Duodenal mucosa (tissue), 2 donors: ENCODE data around the gene KDM7A.

ENCODE experiments used
- H3K27ac ChIP-seq: one replicate; pipeline ENCODE4 v1.7.0; 2013; ENCODE audit warnings: low read depth, low read length
- H3K27me3 ChIP-seq, 2 donors: one replicate each; pipeline ENCODE4 v1.7.0; 2013; ENCODE audit warnings: low read length in 2 of 2, control low read depth in 1 of 2; ENCODE audit not compliant: insufficient read depth in 2 of 2, control insufficient read depth in 1 of 2
- H3K36me3 ChIP-seq, 2 donors: one replicate each; pipeline ENCODE4 v1.7.0; 2013; ENCODE audit warnings: low read length in 2 of 2, control low read depth in 1 of 2; ENCODE audit not compliant: insufficient read depth in 2 of 2, control insufficient read depth in 1 of 2
- H3K4me1 ChIP-seq, 2 donors: one replicate each; pipeline ENCODE4 v1.7.0; 2013; ENCODE audit warnings: low read length in 2 of 2, control low read depth in 1 of 2; ENCODE audit not compliant: insufficient read depth in 2 of 2, control insufficient read depth in 1 of 2
- H3K4me3 ChIP-seq, 2 donors: one replicate each; pipeline ENCODE4 v1.7.0; 2013; ENCODE audit warnings: low read length in 2 of 2, low read depth in 1 of 2
- H3K9ac ChIP-seq, 2 donors: one replicate each; pipeline ENCODE4 v1.7.0; 2013; ENCODE audit warnings: low read length in 2 of 2, low read depth in 1 of 2
- H3K9me3 ChIP-seq, 2 donors: one replicate each; pipeline ENCODE4 v1.7.0; 2013; ENCODE audit warnings: low read length in 2 of 2, control low read depth in 1 of 2; ENCODE audit not compliant: control insufficient read depth in 1 of 2

KDM7A gene

GRCh38 chr7:140060243-140060630 lies 116.5 kb downstream of the KDM7A start:
- H3K4me3 ChIP-seq = peak overlapping the region; percentile 83 to 84
- H3K4me1 ChIP-seq = peaks cover 34 to 40% of the 10 kb centered on the region in 2 donors
- H3K27ac ChIP-seq = peak overlapping the region; percentile 36
- H3K9ac ChIP-seq = peak overlapping the region; percentile 84 to 90
- peaks cover 15 to 21% of the 10 kb centered on the region in 2 donors for H3K36me3 ChIP-seq
- no peaks in the 10 kb centered on the region for H3K9me3 ChIP-seq
- no peaks in the 10 kb centered on the region for H3K27me3 ChIP-seq

GRCh38 chr7:140059273-140060242 lies 117.2 kb downstream of the KDM7A start:
- H3K9me3 ChIP-seq = no peaks in the 10 kb centered on the region
- no peaks in the 10 kb centered on the region for H3K27me3 ChIP-seq
- peaks cover 34 to 41% of the 10 kb centered on the region in 2 donors for H3K4me1 ChIP-seq
- H3K9ac ChIP-seq = peak overlapping the region; percentile 4 to 36
- H3K4me3 ChIP-seq = peak overlapping the region; percentile 83 to 84
- H3K27ac ChIP-seq = peak overlapping the region; percentile 36
- H3K36me3 ChIP-seq = peaks cover 15 to 21% of the 10 kb centered on the region in 2 donors

- H3K4me3 ChIP-seq = no peak overlapping the region
- peaks cover 15 to 28% of the 10 kb centered on the region in 2 donors for H3K36me3 ChIP-seq
- no peaks in the 10 kb centered on the region for H3K9me3 ChIP-seq
- peaks cover 38 to 44% of the 10 kb centered on the region in 2 donors for H3K4me1 ChIP-seq
- H3K27ac ChIP-seq = no peak overlapping the region
- no peaks in the 10 kb centered on the region for H3K27me3 ChIP-seq
- H3K9ac ChIP-seq = no peak overlapping the region
These were observed 118.3 kb downstream of the KDM7A start for GRCh38 chr7:140058517-140058916.

- H3K27me3 ChIP-seq = no peaks in the 10 kb centered on the region
- H3K4me3 ChIP-seq = no peak overlapping the region
- H3K27ac ChIP-seq = no peak overlapping the region
- no peaks in the 10 kb centered on the region for H3K9me3 ChIP-seq
- H3K36me3 ChIP-seq = peaks cover 15 to 29% of the 10 kb centered on the region in 2 donors
- H3K4me1 ChIP-seq = peaks cover 38 to 41% of the 10 kb centered on the region in 2 donors
- H3K9ac ChIP-seq = no peak overlapping the region
These were observed 119.6 kb downstream of the KDM7A start for GRCh38 chr7:140057143-140057535.

- Histone ChIP-seq H3K27me3 (no peaks in the 10 kb centered on the region), H3K4me3 (no peak overlapping the region), H3K9ac (no peak overlapping the region), H3K9me3 (no peaks in the 10 kb centered on the region), H3K36me3 (peaks cover 15 to 32% of the 10 kb centered on the region in 2 donors), H3K4me1 (peaks cover 37 to 40% of the 10 kb centered on the region in 2 donors), H3K27ac (no peak overlapping the region)
These were observed 120.2 kb downstream of the KDM7A start for GRCh38 chr7:140056431-140057142.

GRCh38 chr7:140055833-140056232 lies 121.0 kb downstream of the KDM7A start:
- no peaks in the 10 kb centered on the region for H3K9me3 ChIP-seq
- H3K4me1 ChIP-seq = peaks cover 29 to 32% of the 10 kb centered on the region in 2 donors
- no peak overlapping the region for H3K9ac ChIP-seq
- no peak overlapping the region for H3K4me3 ChIP-seq
- H3K36me3 ChIP-seq = peaks cover 15 to 34% of the 10 kb centered on the region in 2 donors
- H3K27me3 ChIP-seq = no peaks in the 10 kb centered on the region
- H3K27ac ChIP-seq = no peak overlapping the region

GRCh38 chr7:140054751-140055150 lies 122.0 kb downstream of the KDM7A start:
- H3K27me3 ChIP-seq = no peaks in the 10 kb centered on the region
- H3K4me1 ChIP-seq = peaks cover 23 to 28% of the 10 kb centered on the region in 2 donors
- no peaks in the 10 kb centered on the region for H3K9me3 ChIP-seq
- H3K9ac ChIP-seq = no peak overlapping the region
- H3K36me3 ChIP-seq = peaks cover 15 to 35% of the 10 kb centered on the region in 2 donors
- no peak overlapping the region for H3K4me3 ChIP-seq
- H3K27ac ChIP-seq = no peak overlapping the region

GRCh38 chr7:140053812-140054539 lies 122.8 kb downstream of the KDM7A start:
- H3K36me3 ChIP-seq = peaks cover 15 to 35% of the 10 kb centered on the region in 2 donors

GRCh38 chr7:140051820-140052219 lies 125.0 kb downstream of the KDM7A start:
- Histone ChIP-seq H3K9me3 (no peaks in the 10 kb centered on the region), H3K4me3 (no peak overlapping the region), H3K27me3 (no peaks in the 10 kb centered on the region), H3K36me3 (peaks cover 13 to 26% of the 10 kb centered on the region in 2 donors), H3K27ac (no peak overlapping the region), H3K4me1 (peaks cover 22 to 36% of the 10 kb centered on the region in 2 donors), H3K9ac (no peak overlapping the region)

More at GRCh38 chr7:140053812-140054539, 122.8 kb downstream of the KDM7A start:
- no peaks in the 10 kb centered on the region for H3K27me3 ChIP-seq
- H3K27ac ChIP-seq = no peak overlapping the region
- peaks cover 23 to 28% of the 10 kb centered on the region in 2 donors for H3K4me1 ChIP-seq
- H3K9me3 ChIP-seq = no peaks in the 10 kb centered on the region
- H3K4me3 ChIP-seq = no peak overlapping the region
- H3K9ac ChIP-seq = no peak overlapping the region
